ENCODE data around the gene TBX4.

Gene TBX4

GRCh38 chr17:61412860-61413660 lies 39.2 kb upstream of the TBX4 start:
- no peak for DNase-seq (ENCODE audit: low read depth in 2 of 2)

- DNase-seq (ENCODE audit: low read depth in 2 of 2), result no peak
These were observed 38.5 kb upstream of the TBX4 start for GRCh38 chr17:61413661-61414126.

GRCh38 chr17:61414141-61414935 lies 37.9 kb upstream of the TBX4 start:
- DNase-seq (ENCODE audit: low read depth in 2 of 2), result no peak

- no peak for DNase-seq (ENCODE audit: low read depth in 2 of 2)
These were observed 37.3 kb upstream of the TBX4 start for GRCh38 chr17:61414936-61415251.

GRCh38 chr17:61415374-61416210 lies 36.6 kb upstream of the TBX4 start:
- no peak for DNase-seq (ENCODE audit: low read depth in 2 of 2)

- no peak for DNase-seq (ENCODE audit: low read depth in 2 of 2)
These were observed 36.0 kb upstream of the TBX4 start for GRCh38 chr17:61416211-61416539.

GRCh38 chr17:61416540-61417363 lies 35.5 kb upstream of the TBX4 start:
- DNase-seq (ENCODE audit: low read depth in 2 of 2), result peak in 1 of 2 donors; percentile 58

- DNase-seq (ENCODE audit: low read depth in 2 of 2), result no peak
These were observed 33.8 kb upstream of the TBX4 start for GRCh38 chr17:61418449-61418848.

GRCh38 chr17:61419496-61420046 lies 32.7 kb upstream of the TBX4 start:
- no peak for DNase-seq (ENCODE audit: low read depth in 2 of 2)

GRCh38 chr17:61420052-61420451 lies 32.2 kb upstream of the TBX4 start:
- no peak for DNase-seq (ENCODE audit: low read depth in 2 of 2)

- no peak for DNase-seq (ENCODE audit: low read depth in 2 of 2)
These were observed 31.4 kb upstream of the TBX4 start for GRCh38 chr17:61420745-61421398.

GRCh38 chr17:61421460-61421859 lies 30.8 kb upstream of the TBX4 start:
- DNase-seq (ENCODE audit: low read depth in 2 of 2), result no peak

GRCh38 chr17:61422116-61422799 lies 30.0 kb upstream of the TBX4 start:
- no peak for DNase-seq (ENCODE audit: low read depth in 2 of 2)

- DNase-seq (ENCODE audit: low read depth in 2 of 2), result no peak
These were observed 29.4 kb upstream of the TBX4 start for GRCh38 chr17:61422869-61423268.

- no peak for DNase-seq (ENCODE audit: low read depth in 2 of 2)
These were observed 28.1 kb upstream of the TBX4 start for GRCh38 chr17:61423967-61424649.

- DNase-seq (ENCODE audit: low read depth in 2 of 2), result no peak
These were observed 26.3 kb upstream of the TBX4 start for GRCh38 chr17:61425682-61426481.

- no peak for DNase-seq (ENCODE audit: low read depth in 2 of 2)
These were observed 25.5 kb upstream of the TBX4 start for GRCh38 chr17:61426482-61427304.

- no peak for DNase-seq (ENCODE audit: low read depth in 2 of 2)
These were observed 24.7 kb upstream of the TBX4 start for GRCh38 chr17:61427567-61427966.

Data from stimulated activated CD8-positive, alpha-beta memory T cell treated with anti-CD3 and anti-CD28 coated beads, Interleukin-2, amount 100 ng/mL, for 48 hours (primary cell).